HFF-Myc (cell line): ENCODE results near the gene AGT.

ENCODE experiments used
- DNase-seq: peaks from one replicate; pipeline ENCODE4 v3.0.0-alpha.2; 2011; ENCODE audit warnings: low read depth; ENCODE audit errors: extremely low read depth
- H3K4me3 ChIP-seq: replicated peaks from 2 replicates; pipeline ENCODE4 v1.5.1; 2011; ENCODE audit warnings: low read depth, mild to moderate bottlenecking, control low read depth, low read length
- TF ChIP-seq, protein P1 (sequence below): IDR thresholded peaks from 2 replicates; pipeline ENCODE4 v1.5.1; 2012; ENCODE audit warnings: mild to moderate bottlenecking, low read depth, low read length, control low read depth; ENCODE audit errors: missing control alignments

The AGT gene

DNA sequence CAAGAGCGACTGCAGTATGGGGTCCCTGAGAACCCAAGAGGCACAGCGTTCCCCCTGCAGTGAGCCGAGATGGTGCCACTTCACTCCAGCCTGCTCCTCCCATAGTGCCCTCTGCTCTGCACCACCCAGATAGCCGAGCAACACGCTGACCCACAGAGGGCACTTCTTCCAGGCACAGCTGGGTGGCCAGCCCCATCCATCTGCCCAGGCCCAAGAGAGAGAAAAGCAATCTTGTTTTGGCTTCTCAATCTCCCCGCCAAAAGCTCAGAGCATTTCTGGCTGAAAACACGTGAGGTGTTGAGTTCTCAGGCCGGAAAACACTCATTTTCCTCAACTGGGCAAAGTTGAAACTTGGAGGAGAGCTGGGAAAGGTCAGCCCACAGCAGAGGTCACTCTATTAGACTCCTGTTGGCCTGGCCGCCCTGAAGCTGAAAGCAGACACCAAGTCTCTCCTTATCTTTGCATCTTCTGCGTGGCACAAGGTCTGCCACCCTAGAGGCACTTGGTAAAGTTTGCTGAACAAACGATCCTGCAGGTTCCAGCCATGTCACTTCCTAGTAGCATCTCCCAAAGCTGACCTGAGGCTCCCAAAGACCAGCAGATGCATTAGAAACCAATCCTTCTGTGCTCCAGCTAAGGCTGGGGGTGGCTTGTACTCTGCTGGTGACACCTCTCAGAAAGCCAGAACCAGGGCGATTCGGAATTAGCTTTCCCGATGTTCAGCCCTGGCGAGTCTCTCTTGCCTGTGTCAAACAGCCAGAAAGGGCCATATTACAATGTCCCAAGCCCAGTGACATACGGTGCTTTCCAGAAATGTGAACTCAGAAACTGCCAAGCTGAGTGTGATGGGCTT, 44.2 kb upstream of the AGT start:
- no peak for DNase-seq
- TF ChIP-seq, protein P1, sequence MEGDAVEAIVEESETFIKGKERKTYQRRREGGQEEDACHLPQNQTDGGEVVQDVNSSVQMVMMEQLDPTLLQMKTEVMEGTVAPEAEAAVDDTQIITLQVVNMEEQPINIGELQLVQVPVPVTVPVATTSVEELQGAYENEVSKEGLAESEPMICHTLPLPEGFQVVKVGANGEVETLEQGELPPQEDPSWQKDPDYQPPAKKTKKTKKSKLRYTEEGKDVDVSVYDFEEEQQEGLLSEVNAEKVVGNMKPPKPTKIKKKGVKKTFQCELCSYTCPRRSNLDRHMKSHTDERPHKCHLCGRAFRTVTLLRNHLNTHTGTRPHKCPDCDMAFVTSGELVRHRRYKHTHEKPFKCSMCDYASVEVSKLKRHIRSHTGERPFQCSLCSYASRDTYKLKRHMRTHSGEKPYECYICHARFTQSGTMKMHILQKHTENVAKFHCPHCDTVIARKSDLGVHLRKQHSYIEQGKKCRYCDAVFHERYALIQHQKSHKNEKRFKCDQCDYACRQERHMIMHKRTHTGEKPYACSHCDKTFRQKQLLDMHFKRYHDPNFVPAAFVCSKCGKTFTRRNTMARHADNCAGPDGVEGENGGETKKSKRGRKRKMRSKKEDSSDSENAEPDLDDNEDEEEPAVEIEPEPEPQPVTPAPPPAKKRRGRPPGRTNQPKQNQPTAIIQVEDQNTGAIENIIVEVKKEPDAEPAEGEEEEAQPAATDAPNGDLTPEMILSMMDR: no peak
- H3K4me3 ChIP-seq: no peak overlapping the region

DNA sequence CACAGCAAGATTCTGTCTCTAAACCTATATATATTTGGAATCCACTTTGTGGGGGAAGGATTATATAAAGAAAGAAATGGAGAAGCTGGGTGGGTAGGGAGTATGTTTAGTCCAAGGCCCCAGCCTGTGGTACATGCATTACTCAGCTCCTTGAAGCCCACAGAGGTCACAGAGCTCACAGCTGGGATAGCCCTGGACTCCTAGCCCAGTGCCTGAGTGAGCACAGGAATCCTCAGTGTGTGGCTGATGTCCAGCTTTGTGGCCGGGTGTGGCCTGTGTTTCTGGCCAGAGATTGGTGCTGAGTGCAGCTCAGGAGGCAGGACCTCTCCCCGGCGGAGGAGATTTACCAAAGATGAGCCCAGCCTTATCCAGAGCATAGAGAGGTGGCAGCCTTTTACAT, 40.9 kb upstream of the AGT start:
- no peak for DNase-seq
- TF ChIP-seq, protein P1: no peak

DNA sequence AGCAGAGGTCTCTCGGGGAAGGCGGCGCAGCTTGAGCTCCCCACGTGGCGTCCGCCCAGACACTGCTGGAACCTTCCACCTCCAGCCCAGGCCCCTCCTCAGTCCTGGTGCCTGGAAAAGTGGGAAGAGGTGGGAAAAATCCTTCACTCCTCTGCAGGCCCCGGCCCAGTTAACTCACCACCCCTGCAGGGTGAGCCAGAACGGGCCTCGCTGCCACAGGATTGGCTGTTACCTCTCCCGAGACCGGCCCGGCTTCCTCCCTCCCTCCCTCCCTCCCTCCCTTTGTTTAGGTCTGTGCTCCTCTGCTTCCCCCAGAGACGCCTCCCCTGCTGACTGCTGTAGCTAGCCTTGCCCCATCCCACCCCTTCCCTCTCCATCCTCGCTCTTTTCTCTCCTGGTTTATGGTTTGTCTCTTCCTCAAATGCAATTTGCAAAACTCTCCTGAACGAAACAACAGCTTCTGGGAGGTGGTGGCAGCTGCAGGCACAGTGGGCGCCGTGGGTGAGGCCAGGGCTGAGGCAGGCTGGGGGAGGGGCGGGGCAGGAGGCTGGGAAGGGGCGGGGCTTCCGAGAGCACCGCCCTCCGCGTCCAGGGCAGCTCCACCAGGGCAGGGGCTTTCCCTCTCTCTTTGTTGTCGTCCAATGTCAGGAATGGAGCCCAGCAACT, 39.8 kb upstream of the AGT start:
- TF ChIP-seq, protein P1: no peak
- no peak overlapping the region for H3K4me3 ChIP-seq
- DNase-seq: no peak

More for the DNA sequence above, 40.9 kb upstream of the AGT start:
- H3K4me3 ChIP-seq: no peak overlapping the region

DNA sequence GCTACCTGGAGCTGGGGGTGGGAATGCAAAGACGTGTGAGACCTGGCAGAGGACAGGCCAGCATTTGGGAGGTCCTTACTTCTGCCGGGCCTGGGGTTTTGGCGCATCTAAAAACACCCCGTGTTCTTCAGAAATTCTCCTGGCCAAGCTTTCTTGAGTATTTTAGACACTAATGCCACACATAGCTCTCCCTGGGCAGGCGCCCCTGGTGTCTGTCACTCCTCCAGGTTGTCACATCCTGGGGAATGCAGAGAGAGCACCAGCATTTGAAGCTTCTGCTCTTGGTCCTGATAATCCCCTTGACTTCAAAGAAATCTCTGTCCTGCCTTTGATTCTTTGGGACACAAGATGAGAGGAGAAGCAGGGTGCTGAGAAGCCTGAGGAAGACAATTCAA, 39.3 kb upstream of the AGT start:
- no peak overlapping the region for H3K4me3 ChIP-seq
- DNase-seq: no peak
- TF ChIP-seq, protein P1: no peak

DNA sequence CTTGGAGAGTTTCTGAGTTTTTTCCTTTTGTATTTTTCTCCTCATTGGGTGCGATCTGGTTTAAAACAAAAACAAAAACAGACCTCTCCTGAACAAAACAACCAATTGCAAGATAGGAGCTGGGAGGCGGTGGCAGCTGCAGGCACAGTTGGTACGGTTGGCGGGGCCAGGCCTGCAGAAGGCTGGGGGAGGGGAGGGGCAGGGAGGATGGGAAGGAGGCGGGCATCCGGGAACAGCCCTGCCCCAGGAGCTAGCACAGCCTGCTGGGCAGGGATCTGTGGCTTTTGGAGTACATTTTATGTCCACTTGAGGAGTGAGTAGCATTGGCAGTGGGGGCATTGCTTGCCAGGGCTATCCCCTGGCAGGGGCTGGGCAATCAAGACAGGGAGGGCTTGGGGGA, 38.5 kb upstream of the AGT start:
- H3K4me3 ChIP-seq: no peak overlapping the region
- no peak for DNase-seq
- TF ChIP-seq, protein P1: no peak

DNA sequence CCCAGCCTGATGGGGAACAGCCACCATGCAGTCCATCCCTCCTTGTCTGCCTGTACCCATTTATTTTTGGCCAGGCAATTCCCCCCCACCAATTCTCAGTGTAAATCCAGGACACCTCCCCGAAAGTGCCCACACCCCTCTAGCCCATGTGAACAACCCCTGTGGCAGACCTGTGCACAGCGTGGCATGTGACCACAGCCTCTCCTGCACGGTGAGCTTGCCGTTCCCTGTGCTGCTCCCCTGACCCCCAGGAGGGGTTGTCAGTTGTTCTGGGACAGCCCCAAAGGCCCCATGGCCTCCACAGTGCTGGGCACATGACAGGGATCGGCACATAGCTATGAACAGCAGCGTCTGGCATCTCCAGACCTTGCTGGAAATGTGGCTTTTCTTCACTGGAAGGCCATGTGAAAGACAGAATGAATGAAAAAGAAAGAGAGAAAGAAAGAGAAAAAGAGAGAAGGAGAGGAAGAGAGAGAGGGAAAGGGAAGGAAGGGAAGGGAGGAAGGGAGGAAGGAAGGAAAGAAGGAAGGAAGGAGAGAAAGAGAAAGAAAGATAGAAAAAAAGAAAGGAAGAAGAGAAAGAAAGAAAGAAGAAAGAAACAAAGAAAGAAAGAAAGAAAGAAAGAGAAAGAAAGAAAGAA, 37.2 kb upstream of the AGT start:
- no peak overlapping the region for H3K4me3 ChIP-seq
- no peak for DNase-seq
- TF ChIP-seq, protein P1: no peak
